Germinal center (tissue), 1 donor: ENCODE results near the gene SMAD3.

Experiments
- DNase-seq: peaks from one replicate; pipeline ENCODE4 v3.0.0; 2012; ENCODE audit warnings: mixed read lengths, low spot score

The SMAD3 gene

DNA sequence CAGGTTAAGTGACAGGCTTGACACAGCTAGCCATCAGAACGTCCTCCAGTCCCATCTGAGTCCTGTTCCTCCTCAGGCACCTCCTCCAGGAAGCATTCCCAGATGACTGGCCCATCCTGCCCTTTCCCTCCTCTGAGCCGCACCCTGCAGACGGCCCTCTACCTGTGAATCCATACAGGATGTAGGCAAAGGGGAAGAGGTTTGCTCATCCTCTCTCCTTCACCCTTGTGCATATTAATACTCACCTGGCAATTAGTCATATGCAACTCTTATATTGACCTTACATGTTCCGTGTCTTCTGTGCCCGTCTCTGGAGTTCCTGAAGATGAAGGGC is 61.9 kb downstream of the SMAD3 start:
- no peak for DNase-seq

DNA sequence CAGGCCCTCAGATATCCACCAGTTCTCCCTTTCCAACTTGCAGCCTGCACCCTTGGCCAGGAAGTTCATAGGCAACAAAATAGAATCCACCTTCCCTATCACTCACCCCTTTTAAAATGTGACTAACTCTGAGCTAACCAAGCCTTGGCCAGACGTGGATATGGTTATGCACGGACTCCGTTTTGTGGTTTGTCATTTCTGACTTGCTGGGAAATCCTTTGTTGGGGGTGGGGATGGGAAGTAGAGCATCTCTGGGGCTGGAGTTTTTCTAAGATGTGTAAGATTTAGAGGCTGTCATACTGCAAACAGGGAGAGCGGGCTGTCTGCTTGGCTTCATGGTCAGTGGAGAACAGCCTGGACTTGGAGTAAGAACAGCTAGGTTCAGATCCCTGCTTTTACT is 62.6 kb downstream of the SMAD3 start:
- DNase-seq, result no peak

DNA sequence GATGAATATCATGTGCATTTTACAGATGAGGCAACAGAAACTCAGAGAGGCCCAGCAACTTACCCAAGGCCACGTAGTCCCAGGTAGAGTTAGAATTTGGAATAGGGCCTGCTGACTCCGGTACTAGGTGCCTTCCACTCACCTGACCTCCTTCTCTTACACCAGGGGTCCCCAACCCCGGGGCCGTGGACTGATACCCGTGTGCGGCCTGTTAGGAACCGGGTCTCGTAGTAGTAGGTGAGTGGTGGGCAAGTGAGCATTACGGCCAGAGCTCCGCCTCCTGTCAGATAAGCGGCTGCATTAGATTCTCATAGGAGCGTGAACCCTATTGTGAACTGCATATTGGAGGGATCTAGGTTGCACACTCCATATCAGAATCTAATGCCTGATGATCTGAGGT is 64.8 kb downstream of the SMAD3 start:
- DNase-seq, result no peak

DNA sequence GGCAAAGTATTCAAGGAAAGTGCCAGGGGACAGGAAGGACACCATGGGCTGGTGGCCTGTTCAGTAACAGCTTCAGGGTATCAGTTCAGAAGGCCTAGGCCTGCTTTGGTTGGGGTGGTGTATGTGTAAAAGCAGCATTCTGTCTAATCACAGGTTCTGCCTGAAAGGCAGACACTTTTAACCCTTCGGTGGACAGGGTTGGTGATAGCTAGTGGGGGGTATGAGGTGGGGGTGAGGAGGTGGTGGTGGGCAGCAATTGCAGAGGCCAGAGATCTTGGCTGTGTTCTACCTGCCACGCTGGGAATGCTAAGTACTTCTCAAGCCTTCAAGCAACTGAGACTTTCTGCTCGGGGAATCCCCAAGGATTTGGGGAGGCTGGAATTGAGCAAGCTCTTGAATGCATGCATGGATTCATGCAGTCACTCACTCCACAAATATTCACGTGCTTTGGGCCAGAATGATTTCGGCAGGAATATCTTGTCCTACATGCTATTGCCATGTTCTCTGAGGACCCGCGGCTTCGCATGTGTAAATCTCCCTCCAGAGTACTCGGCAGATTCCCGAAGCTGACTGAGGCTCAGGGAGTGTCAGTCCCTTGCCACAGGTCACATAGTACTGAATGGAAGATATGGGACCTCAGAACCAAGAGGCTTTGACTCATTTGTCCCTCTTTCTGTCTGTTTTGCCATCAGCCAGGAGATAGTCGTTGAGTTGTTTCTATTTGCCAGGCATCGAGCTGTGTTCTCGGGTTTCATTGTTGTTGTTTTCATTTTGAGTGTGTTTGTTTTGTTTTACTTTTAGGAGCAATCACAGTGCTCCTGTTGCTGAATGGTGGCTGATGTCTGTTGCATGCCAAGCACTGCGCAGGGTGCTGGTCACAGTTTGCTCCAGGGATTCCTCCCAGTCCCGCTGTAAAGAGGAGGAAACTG is 65.5 kb downstream of the SMAD3 start:
- DNase-seq, result no peak

DNA sequence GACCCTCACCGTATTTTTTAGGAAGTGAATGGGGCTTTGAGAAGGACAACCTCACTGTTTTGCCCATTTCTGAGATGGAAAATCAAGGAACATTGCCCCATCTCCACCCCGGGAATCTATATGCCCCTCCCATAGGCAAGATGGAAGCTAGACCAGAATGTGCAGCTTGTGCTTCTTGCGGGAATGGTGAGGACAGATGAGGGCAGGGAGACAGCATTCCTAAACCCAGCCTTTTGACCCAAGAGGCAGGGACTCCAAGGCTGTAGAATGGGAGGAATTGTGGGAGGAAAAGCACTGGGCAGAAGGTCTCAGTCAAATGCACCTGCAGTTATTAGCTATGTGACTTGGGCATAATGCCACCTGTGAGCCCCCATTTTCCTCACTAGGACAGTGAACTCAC is 66.9 kb downstream of the SMAD3 start:
- no peak for DNase-seq

DNA sequence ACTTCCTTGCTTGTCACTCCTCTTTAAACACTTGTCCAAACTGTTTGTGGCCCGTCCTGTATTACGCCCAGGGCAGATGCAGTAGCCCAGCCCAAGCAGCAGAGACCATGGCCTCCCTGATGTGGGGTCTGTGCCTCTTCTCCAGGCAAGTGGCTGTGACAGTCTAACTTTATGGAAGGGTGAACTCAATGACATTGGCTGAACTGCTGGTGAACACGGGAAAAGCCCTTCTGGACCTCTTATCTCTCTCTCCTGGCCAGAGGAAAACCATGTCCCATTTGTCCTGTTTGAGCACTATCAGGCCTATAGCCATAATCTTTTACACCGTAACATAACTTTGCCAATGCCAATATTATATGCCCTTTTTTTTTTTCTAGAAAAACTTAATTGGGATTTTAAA is 67.6 kb downstream of the SMAD3 start:
- no peak for DNase-seq

DNA sequence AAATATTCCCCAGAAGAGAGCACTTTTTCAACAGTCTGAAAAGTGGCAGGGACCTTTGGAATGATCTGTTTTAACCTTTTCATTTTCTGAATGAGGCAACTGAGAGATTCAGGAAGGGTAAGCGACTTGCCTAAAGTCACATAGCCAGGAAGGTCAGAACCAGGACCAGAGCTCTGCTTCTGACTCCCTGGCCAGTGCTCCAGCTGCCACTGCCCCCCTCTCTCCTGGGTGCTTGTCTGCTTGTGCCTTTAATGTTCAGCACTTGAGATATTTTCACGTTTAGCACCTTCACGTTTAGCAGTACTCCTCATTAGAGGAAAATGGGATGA is 68.3 kb downstream of the SMAD3 start:
- DNase-seq, result no peak

DNA sequence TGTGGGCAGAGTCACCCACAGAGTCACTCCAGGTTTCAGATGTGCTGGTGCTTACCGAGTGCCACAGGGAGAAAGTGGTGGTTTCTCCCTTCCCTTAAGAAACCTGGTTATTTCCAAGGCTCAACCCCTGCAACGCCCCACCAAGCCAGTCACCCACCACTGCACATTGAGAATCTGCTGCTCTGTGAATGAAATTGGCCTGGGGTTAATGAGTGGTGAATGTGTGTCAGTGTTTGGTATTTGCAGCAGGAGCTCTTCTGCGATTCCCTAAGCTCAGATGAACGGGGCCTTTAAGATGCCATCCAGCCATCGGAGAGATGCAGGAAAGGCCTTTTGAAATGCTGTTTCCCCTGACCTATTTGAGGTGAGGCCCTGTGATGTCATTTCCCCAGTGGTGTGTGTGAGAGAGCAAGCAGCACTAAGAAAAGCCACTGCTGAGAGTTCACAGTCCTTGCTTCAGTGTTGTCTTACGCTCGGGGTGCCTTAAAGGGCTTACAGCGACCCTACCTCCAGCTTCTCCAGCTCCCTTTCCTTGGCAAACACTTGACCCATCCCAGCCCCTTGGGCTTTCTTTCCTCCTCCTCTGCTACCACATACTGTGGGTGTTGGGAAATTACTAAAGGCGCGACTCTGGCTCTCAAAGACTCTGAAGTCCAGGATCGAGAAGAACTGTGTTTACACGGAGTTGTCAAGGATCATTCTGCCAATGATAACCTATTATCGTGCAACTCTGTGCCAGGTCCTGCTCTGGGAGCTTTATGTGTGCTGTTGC is 68.9 kb downstream of the SMAD3 start:
- peak; percentile 56 for DNase-seq

DNA sequence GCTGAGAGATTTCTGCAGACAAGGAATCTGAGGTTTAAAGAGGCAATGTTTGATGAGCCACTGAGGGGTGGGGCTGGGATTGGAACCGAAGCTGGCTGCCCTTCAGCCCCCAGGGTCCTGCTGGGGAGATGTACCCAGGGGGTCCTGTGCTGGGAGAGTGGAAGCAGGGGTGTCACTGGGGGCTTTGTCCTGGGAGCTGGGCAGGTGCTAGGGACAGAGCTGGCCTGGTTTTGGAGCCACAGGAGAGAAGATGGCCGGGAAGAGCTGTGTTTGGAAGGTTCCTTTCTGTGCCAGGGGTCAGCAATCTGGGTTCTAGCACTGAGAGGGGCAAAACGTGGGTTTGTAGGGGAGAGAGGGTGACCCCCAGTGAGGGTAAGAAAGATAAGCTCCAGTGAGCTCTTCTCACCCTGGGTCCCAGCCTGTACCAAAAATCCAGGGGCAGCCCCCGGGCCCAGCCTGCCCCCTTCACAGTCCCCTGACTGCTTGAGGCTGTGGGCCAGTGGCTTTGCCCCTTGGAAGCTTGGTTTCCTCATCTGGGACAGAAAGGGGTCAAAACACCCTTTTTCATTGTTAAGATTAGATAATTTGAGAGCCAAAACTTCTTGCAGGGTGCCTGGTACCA is 69.6 kb downstream of the SMAD3 start:
- DNase-seq, result no peak

DNA sequence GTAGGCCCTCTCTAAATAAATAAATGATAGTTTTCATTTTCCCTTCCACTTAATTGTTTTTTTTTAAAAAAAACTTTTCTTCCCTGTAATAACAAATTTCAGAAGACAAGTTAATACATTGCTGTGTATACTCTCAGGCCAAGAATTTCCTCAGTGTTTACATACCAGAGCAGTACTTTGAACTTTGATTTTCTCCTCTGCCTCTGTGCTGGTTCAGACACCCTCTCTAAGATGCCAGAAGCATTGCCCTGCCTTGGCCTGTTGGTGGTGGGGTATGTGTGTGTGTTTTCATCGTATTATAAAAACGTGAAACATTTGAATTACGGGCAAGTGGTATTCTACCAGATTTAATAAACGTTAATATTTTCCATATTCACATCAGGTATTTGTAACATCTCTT is 70.1 kb downstream of the SMAD3 start:
- no peak for DNase-seq

DNA sequence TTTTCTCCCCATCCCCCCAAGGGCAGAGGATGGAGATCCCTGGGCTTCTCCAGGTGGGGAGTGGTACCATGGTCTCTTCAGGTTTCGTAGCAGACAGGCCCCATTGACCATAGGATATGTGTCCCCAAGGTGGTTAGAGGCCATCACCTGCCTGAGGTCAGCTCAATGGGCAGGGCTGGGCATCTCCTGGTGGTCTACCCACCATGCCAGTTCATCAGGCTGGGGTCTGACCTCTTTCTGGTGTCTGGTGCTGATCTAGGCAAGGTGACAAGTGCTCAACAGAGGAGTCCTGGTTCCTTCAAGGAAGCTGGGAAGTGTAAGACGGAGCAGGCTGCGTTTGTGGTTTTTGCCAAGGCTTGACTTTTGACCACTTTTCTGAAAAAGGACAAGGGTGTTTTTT is 71.4 kb downstream of the SMAD3 start:
- no peak for DNase-seq

DNA sequence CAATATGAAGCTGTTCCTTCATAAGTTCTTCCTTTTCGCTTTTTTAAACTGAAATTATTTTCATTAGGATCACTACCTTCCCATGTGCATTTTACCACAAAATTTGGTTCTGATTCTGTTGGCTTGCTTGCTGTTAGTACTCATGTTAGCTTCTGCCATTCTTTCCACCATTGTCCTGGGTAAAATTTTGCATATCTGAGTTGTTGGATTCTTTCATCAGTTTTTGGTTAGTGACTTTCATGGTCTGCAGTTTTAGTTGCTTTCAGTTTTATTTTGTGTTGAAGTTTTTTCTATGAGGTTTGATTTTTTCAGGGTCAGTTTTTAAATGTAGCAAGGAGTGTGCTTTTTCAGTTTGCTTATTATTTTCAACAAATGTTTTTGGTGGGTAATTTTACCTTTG is 71.9 kb downstream of the SMAD3 start:
- DNase-seq, result no peak

DNA sequence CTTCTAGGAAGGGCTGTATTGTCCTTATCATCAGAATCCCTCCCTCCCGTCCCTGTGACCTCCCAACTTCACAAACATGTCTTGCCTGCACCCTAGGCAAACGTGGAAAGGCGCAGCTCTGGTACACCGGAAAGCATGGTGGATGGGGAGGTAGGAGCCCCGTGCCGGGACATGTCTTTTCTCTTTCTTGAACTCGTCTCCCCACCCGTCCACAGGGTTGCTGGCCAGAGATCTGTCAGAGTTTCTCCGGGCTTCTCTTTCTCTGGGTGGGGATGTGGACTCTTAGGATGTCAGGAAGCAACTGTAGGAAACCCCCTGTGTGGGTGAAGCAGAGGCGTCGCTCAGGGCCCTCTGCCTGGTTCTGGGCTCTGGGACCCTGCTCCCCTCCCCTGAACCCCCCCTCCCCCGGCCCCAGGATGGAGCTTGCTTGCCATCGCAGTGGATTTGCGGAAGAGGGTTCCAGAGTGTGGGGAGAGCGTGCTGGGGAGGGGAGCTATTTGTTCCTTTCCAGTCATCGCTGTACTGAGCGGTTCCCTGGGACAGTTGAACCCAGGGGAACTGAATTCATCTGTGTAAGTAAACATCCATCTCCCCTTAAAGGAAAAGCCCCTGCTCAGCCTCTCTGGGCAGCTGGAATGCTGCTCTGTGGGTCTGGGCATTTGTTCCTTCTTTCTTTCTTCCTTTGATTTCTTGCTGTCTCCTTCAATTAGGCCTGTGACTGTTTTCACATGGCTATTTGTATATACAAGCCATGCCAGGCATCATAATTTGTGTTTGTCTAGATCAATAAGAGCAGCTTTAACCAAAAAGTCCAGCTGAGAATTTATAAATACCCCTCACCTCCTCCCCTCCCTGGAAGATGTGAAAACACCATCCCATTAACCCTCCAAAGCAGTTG is 72.8 kb downstream of the SMAD3 start:
- no peak for DNase-seq

DNA sequence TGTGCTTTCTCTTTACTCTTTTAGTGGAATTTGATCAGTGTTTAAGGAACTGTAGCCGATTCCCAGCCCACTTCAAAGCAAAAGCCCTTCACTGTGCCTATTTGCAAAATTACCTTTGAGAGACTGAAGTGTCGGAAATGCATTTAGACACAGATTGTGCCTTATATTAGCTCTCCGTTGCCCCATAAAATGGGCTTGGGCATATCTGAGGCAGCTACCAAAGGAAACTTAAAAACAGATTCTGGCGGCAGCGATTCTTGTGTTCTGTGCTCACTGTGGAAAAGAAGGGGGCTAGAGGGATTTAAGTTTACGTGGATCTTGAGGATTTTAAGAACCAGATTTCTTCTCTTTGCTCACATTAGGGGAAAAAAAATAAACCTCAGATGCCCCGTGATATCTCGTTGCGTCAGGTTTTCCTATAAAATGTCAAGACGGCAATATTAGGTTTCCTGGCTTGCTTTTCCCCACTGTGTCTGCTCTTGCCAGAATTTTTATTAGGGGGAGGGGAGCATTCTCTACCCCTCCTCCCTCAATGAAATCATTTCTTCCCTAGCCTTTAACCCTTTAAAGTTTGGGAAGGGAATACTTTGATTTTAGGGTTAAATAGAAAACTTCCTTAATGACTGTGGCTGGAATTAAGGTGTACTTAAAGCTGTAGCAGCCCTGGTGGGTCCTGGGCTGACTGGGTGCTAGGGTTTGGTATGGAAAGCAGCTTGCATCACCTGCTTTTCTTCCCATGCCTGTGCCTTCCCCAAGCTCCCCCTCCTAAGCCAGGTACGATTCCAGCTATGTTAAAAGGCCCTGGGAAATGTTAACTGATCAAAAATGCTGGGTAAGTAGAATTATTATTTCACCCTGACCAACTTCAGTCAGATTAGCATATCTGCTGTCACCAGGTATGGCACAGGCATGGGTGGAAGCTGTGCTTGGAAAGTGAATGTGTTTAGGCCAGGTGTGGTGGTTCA is 73.8 kb downstream of the SMAD3 start:
- no peak for DNase-seq

DNA sequence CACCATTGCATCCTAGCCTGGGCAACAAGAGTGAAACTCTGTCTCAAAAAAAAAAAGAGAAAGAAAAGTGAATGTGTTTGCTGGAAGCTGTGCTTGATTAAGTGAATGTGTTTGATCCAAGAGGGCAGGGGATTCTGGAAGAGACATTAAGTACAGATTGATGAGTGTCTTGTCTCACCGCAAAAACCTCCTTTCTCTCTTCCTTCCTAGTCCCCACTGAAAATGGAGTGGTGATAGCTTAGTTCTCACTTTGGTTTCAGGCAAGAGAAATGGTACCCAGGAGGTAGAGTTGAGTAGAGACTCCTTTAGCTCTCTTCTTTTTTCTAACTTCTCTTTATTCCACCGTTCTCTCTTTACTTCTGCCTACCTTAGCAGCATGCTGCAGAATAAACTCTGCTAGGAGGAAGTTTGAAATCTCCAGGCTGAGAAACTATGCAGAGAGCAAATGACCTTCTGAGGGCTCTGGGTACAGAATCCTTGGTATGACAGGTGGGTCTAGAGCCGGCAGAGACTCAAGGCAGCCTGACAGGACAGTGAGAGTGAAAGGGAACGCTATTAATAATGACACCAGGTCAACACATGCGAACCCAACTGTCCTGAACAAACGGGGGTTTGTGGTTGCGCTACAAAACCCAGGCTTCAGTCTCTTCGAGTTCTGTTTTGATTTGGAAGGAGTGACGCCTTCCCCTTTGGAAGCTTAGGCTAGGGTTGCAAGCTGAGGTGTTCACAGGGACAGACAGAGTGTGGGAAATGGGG is 74.9 kb downstream of the SMAD3 start:
- DNase-seq, result no peak

DNA sequence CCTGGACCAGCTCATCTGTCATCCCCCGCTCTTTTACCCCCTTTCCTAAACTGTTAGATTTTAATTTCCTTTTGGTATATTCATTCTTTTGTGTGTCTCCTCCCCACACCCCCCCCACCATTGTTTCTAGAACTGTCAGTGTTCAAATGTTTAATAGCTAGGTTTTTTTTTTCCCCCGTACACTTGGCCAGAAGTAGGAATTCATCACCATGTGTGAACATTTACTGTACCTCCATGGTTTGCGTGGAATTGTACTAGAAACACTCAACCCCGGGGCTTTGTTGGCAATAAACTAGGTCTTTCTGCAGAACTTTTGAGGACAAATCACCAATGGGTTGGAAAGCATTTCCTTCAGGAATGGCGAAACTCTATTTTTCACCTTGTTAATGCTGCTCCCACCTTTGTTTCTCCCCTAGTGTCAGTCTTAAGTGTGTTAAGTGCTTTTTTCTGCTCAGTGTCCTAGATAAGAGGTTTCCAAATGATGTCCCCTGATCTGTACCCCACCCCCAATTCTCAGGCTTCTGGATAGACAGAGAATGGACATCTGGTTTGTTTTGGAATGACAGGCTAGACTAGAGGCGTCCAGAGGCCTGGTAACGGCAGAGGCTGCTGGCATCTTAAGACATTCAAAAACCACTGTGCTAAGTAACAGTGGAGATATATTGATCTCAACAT is 76.8 kb downstream of the SMAD3 start:
- DNase-seq, result no peak

DNA sequence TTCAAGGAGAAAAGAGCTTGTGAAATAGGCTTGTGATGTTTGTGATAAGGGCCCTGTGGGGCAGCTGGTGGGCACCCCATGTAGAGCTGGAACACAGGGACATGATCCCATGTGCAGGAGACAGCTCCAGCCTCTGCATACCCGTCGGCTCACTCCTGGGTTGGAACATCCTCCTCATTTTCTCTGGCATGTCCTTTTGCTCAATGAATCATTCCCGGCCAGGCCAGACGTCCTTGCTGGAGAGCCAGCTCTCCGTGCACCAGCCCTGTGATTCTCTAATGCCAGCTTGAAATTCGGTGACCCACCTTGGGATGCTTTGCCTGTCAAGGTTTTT is 77.3 kb downstream of the SMAD3 start:
- no peak for DNase-seq

DNA sequence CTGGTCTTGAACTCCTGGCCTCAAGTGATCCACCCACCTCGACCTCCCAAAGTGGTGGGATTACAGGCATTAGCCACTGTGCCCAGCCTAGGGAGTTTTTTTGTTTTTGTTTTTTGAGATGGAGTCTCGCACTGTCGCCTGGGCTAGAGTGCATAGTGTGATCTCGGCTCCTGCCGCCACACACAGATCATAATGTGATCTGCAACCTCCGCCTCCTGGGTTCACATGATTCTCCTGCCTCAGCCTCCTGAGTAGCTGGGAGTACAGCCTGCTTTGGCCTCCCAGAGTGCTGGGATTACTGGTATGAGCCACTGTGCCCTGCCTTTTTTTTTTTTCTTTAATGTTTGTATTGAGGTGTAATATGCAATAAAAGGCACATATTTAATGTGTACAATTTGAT is 78.2 kb downstream of the SMAD3 start:
- no peak for DNase-seq

DNA sequence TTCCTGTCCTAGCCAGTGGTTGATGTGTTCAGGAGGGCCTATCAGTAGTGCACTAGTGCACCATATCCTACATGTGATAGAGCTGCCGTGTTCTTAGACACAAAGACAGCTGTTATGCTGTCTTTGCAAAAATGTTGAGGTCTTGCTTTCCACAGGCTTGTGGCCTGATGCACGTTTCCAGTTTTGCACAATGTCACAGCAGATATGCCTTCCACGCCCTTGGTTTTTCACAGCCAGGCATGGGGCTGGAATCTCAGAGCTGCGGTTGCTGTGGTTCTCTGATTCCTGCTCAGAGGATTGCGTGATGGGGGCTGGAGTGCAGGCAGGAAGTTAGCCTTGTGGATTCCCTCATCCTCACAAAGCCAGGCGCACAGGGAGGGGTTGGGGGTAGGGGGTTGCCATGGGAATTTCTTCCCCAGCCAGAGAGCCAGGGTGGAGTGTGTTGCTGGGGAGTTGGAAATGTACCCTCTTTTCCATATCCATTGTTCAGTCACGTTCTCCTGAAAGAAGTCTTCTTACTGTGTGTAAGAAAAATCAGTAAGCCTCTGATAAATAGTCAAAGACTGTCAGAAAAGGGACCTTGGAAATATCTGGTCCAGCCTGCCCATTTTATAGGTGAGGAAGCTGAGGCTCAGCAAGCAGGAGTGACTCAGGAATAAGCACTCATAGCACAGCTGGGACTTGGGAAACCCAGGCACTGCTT is 79.4 kb downstream of the SMAD3 start:
- no peak for DNase-seq
